ENCODE results near the gene NRP2.

NRP2 gene

DNA sequence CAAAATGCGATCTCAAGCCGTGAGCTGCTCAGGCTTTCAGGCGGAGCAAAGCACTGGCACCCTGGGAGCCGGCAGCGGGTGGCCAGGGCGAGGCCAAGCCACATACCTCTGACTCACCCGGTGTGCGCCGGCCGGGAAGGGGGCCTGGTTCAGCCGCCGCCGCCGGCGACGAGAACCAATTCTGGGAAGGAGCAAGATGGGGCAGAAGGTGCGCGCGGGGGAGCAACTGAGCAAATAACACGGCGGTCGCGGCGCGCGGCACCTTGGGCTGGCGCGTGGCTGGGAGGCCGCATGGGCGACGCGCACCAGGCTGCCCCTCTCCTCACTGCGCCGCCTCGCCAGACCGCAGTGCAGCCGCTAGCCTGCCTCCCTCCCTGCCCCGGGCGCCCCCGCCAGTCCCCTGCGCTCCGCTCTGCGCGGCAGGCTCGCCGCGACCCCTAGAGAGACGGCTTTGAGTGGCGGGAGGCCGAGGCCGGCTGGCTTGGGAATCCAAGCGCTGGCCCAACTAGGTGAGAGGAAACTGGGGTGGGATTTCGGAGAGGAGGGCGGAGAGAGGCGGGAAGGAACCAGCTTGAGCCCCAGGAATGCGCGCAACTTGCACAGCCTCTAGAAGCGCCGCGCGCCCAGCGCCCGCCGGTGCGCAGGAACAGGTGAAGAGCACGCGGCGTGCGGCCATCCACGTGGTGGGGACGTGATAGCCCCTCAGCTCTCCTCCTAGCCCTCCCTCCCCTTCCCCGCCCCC, 3.2 kb downstream of the NRP2 start:
- DNase-seq (ENCODE audit: extremely low spot score, insufficient read length, low read depth) (no peak), FAIRE-seq (no peak)

DNA sequence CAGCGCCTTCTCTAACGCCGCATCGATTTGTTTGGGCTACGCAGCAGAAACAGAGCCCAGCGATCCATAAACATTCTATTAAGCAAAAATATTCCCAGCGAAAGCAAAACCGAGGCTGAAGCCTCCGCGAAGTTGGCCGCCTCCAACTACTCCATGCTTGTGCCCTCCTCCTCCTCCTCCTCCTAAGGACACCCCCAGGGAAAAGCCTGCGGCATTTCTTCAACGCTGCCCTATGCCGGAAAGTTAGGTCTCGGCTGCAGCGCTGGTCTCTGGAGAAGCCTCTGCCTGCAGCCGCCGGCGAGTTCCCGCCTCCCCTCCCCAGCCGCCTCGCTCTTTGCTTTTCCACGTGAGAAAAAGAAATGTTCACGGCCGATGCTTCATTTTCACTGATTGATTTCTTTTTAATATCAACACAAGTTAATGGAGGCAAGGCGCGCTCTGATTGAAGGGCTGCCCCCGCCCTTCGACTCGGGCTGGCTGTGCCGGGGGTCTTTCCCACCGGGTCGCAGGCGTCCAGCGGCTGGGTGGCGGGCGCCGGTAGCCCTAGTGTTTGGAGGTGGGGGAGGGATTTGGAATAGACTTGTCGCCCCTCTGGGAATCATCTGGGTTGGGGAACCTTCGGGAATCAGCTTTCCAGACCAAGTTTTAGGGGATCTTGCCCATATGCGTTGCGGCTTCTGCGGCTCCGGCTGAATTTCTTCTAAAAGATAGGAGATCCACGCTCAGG, 3.9 kb downstream of the NRP2 start:
- DNase-seq (ENCODE audit: extremely low spot score, insufficient read length, low read depth) = no peak
- no peak for FAIRE-seq

- DNase-seq (ENCODE audit: extremely low spot score, insufficient read length, low read depth) (no peak), FAIRE-seq (no peak)
Measured at GRCh38 chr2:205686783-205687640, 4.7 kb downstream of the NRP2 start.

DNA sequence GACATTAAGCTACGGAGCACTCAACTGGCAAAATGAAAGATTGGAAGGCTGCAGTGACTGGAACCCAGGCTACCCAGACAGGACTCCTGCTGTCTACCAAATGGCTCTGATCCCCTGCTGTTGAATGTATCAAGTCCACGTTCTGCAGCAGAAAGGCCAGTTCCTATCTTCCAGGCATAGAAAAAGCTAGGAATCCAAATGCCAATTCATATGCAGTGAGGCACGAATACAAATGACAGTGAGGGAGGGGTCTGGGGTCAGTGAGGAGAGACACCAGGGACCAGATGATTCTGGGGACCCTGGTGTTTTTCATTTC, 5.3 kb downstream of the NRP2 start:
- no peak for DNase-seq (ENCODE audit: extremely low spot score, insufficient read length, low read depth)
- no peak for FAIRE-seq

DNA sequence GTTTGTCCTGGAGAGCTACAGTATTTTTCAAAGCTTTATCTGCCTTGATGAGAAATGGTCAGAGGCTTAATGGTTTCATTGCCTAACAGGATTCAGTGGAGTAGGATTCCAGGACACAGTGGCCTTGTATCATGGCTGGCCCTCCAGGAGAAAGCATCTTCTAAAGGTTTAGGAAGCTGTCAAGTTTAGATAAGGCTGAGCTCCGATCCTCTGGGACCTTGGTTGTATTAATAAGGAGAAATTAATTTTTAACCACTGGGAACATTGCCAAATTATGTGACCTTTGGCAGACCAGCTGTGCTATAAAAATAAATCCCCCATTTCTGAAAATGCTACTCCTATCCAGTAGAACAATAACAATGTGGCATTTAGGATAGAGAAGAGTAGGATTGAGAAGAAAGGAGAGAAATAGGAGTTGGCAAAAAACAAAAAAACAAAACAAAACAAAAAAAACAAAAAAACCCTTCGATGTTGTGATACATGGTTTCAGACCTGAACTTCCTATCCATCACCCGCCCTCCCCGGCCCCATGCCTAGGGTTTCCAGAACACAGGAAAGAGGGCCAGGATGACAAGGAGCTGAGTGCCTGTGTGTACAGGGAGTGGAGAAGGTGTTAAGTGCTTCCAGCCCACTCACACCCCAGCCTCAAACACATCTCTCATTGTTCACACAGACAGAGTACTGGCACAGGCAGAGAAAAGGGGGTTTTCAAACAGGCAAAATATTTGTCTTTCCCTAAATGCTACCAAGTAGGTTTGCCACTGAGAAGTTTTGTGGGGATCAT, 6.3 kb downstream of the NRP2 start:
- DNase-seq (ENCODE audit: extremely low spot score, insufficient read length, low read depth) (no peak), FAIRE-seq (no peak)

GRCh38 chr2:205689820-205690219, 7.5 kb downstream of the NRP2 start:
- no peak for FAIRE-seq
- no peak for DNase-seq (ENCODE audit: extremely low spot score, insufficient read length, low read depth)

DNA sequence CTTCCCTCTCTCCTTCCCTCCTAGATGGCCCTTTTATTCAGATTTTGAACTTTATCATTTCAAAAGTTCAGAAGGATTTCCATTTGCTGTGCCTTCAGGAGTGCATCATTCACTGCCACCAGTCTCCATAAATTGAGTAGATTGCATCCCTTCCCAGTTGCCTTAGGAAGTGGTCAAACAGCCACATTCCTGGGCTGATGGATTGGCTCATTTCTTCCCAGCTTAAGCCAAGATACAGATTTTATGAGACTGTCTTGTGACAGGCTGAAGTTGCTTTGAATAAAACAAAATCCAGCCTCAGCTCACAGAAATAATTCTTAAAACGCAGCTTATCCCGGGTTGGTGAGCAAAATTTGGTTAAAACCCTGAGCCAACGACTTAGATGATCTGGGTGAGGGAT, 9.8 kb downstream of the NRP2 start:
- no peak for FAIRE-seq
- DNase-seq (ENCODE audit: extremely low spot score, insufficient read length, low read depth) = no peak

DNA sequence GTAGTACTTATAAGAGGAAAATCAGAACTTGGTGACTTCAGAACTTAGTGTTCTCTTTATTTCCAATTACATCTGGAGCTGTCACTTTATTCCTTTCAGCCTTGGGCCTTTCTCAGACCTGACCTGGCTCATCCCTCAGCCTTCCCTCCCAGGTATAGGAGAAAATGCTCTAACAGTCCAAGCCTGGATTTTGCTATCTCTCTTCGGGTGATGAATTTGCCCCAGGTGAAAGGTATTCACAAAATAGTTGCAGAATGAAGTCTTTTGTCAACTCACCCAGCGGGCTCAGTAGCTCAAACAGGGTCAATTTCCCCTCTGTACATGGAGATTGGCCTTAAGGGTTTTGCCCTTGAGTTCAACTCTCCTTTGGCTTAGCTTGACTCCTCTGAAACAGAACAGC, 12.0 kb downstream of the NRP2 start:
- FAIRE-seq = no peak
- DNase-seq (ENCODE audit: extremely low spot score, insufficient read length, low read depth) = no peak

DNA sequence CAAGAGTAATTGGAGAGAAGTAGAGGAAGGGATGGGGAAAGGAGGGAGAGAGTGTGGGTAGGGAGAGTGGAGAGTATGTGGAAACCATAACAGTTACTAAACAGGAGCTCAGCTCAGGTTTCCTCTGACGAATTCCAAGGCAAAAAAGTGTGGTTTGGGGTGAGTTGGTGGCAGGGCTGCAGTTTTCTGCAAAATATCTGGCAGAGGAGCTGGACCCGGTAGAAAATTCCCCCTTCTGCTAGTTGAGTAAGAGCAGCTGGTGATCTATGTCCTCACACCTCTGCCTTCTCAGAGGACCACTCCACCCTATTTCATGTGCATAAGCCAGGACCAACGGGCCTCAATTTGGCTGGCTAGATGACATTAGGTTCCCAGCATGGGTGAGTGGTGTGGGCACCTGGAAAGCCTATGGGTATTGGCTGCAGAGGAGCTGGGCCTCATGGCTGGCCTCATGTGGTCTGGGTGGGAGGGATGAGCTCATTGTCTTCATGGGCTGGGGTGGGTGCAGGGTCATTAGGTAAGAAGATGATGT, 13.2 kb downstream of the NRP2 start:
- FAIRE-seq (no peak), DNase-seq (ENCODE audit: extremely low spot score, insufficient read length, low read depth) (no peak)

DNA sequence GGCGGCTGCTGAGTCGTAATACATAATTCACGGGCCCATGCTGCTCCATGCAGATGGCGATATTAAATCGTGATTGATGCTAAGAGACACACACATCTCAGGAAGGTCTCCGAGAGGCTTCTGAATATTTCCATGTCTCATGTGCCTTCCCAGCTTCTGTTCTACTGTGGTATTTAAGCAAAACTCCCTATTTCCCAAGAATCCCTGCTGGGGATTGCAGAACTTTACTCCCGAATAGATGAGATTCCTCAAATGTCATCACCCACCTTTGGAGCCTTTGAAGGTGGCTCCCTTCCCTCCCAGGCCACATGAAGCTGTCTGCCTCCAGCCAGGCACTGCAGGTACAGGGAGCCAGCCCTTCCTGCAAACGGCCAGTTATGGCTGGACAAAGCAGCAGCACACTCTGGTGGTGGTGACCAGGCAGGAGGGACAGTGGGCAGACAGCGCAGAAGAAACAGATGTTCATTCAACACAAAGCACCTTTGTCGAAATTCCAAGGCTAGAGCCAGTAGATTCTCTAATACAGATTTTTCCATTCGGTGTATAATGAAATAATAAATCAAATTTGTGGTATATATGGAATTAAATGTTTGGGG, 14.1 kb downstream of the NRP2 start:
- no peak for DNase-seq (ENCODE audit: extremely low spot score, insufficient read length, low read depth)

GRCh38 chr2:205696927-205697441, 14.7 kb downstream of the NRP2 start:
- FAIRE-seq (no peak), DNase-seq (ENCODE audit: extremely low spot score, insufficient read length, low read depth) (no peak)

More for the DNA sequence above, 14.1 kb downstream of the NRP2 start:
- FAIRE-seq = no peak

DNA sequence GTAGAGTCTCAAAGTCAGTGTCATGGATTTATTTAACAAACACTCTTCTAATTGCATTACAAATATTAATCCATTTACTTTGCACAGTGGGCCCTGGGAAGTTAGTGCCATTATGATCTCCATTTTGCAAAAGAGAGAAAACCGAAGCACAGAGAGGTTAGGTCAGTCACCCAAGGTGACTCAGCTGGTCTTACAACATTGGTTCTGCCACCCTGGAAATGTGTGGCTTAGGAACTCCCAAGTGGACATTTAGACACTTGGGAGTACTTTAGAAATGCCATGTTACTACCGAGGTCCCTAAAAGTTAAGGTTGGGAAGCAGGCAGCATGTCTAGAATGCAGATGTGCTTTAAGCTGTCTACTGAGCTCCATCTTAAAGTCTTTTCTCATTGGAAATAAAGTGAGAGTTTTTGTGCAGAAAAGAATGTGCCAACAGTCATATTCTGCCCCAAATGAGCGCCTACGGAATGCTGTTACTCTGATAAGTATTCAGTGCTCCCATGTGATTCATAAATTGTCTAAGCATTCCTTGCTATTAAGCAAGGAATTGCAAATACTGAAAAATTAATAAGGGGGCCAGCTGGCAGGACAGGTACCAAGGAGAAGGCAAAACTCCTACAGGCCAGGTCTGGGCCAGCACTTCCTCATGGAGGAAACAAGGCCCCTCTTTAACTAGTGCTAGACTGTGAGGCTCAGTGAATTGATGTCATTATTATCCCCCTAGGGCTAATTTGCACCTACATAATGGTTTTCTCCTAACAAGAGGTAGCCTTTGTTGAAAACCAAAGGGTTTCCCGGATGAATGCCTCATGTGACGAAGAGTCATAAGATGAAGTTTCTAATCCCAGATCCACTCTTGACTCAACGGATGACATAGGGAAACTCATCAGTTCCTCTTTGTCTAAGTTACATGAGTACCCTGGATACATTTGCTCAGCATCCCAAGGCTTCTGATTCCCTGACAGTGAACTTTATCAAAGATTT, 16.3 kb downstream of the NRP2 start:
- FAIRE-seq (no peak), DNase-seq (ENCODE audit: extremely low spot score, insufficient read length, low read depth) (no peak)

DNA sequence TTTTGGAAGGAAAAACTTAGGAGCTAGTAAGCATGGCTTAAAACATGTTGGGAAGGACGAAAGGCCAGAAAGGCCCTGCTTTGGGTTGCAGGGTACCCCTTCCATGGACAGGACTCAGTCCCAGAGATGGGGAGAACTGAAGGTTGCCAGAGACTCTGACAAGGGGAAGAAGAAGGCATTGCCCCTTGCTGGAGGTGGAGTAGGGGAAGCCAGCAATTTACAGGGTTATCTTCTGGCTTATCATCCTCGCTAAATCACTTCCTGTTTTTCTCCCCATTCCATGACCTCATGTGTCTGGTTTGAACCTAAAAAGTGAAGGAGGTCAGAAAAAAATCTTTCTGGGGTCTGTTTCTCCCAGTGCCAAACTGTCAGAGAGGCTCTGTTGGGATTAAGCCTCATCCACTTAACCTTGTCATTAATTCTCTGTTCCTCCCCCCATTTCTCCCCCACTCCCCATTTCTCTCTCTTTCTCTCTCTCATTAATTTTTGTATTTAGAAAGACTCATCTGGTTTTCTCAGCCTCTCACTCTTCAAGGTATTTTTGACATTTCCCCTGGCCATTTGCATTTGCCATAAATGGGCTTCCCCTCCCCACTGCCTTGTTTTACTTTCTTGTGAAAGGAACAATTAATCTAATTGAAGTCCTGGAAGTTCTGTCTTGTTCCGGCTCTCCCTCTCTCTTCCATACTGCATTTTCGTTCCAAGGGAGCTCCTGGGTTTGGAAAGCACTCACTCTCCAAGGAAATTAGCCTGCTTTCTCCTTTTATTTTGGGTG, 17.4 kb downstream of the NRP2 start:
- peak; percentile 15 for FAIRE-seq
- DNase-seq (ENCODE audit: extremely low spot score, insufficient read length, low read depth) = no peak

DNA sequence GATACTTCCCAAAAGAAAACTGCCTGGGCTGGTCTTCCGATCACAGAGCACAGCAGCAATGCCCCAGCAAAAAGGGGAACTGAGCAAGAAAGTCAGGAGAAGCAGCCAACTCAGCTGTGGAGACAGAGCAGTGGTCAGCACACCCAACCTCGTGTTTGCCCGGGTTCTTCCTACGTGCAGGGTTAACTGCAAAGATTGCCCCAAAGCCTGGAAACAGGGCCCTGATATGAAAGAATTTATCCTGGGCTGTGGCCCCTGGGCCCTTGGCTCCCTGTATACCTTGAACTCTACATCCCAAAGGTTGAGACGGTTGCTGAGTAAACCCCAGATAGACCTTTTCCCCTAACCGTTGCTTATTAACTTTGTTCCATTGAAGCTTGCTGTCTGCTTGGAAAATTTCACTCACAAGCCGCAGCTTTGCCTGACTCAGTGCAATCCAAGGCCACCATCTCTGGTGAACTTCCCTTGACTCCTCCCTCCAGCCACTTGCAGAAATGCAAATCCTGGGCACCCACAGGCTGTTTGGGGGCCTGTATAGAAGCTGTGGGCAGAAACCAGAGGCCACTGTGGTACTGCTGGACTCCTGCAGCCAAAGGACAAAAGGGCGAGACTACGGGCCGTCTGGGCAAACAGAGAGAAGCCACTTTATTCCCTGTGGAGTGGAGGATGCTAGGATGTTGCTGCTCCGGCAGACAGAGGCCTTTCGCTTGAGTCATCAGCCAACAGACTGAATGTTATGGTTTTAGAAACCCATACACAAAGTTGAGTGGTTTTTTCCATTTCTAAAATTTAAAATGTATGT, 18.2 kb downstream of the NRP2 start:
- peak; percentile 80 for FAIRE-seq
- DNase-seq (ENCODE audit: extremely low spot score, insufficient read length, low read depth) = no peak

DNA sequence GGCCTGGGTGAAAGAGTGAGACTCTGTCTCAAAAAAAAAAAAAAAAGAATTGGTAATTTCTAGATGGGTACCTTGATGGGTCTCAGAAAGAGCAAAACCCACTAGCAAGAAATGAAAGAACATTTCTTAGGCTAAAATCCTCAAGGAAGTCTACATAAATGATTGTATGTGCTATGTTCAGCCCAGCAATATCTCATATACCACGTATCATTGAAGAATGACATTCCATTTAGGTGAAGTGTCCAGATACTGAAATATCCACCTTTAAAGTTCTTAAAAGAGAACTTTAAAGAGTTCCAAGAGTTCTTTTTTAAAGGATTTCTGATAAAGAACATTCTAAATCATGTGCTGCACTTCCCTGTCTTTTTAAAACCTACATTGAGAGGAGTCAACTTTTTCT, 19.2 kb downstream of the NRP2 start:
- FAIRE-seq (no peak), DNase-seq (ENCODE audit: extremely low spot score, insufficient read length, low read depth) (no peak)

- FAIRE-seq = no peak
- DNase-seq (ENCODE audit: extremely low spot score, insufficient read length, low read depth) = no peak
Measured at GRCh38 chr2:205702576-205702975, 20.3 kb downstream of the NRP2 start.
